ENCODE results near the gene PELO. TPM values are rescaled to one million over a fixed set of nuclear protein-coding genes. Genes with fewer than 3 reads are reported as not detected.

PELO gene
- total and polyA plus RNA-seq, 9 of the 15 experiments (the other 6 are each of a cell fraction or from before 2014, with no cell fraction given): 5.8 to 14.6 (median 9.6) TPM

- ChIA-PET CTCF (ENCODE audit: low intra/inter-chr PET ratio) (no interaction called here), POLR2A (no interaction called here)
- Histone ChIP-seq H3K9me1 (ENCODE audit: control insufficient read depth, insufficient read depth, low read length) (no peaks in the 10 kb centered on the region), H3K27ac (ENCODE audit: extremely low read depth, low read depth, low read length) (no peak overlapping the region), H3K79me2 (ENCODE audit: control insufficient read depth, insufficient read depth, low read length) (no peaks in the 10 kb centered on the region), H3K4me3 (no peak overlapping the region), H3K36me3 (ENCODE audit: control insufficient read depth, insufficient read depth, low read length) (no peaks in the 10 kb centered on the region), H3K4me1 (replicated peaks in 1 of 2; ENCODE audit: control insufficient read depth in 2 of 2, insufficient read depth in 2 of 2, low read length in 2 of 2) (no peaks in the 10 kb centered on the region), H2AFZ (ENCODE audit: low read depth, low read length) (no peak overlapping the region), H4K20me1 (replicated peaks; ENCODE audit: control insufficient read depth, insufficient read depth, low read length) (no peaks in the 10 kb centered on the region), H3K27me3 (ENCODE audit: control insufficient read depth in 2 of 2, insufficient read depth in 2 of 2, low read length in 2 of 2) (no peaks in the 10 kb centered on the region), H3K9ac (ENCODE audit: insufficient read depth in 1 of 2, low read depth in 2 of 2, low read length in 2 of 2) (no peak overlapping the region), H3K4me2 (ENCODE audit: insufficient read depth, low read length) (no peak overlapping the region), H3K9me3 (replicated peaks; ENCODE audit: control insufficient read depth, insufficient read depth, low read depth, low read length) (no peaks in the 10 kb centered on the region)
- BruUV-seq (replicated peaks): no TSS peak
- FAIRE-seq: peak; percentile 15
- no peak for ATAC-seq
- no peak for DNase-seq (ENCODE audit: extremely low read depth in 1 of 4, low spot score in 3 of 4)
- in situ Hi-C loops (cut with MboI) (no loop called here), intact Hi-C loops (cut with micrococcal nuclease) (no loop called here)
- TF ChIP-seq MECOM (CRISPR knock-in tag; IDR thresholded peaks at IDR 0.05) (no peak), ZNF444 (CRISPR knock-in tag; IDR thresholded peaks at IDR 0.05) (no peak), MLLT1 (IDR thresholded peaks at IDR 0.05) (no peak), MAFF (IDR thresholded peaks at IDR 0.05; ENCODE audit: low read length) (no peak), ZBTB40 (IDR thresholded peaks at IDR 0.05) (no peak), ZBTB40 (CRISPR knock-in tag; IDR thresholded peaks at IDR 0.05) (no peak), NELFE (IDR thresholded peaks at IDR 0.05; ENCODE audit: insufficient read depth, insufficient read length) (no peak), ZNF77 (CRISPR knock-in tag; IDR thresholded peaks at IDR 0.05) (no peak), NCOA6 (IDR thresholded peaks at IDR 0.05) (no peak), RBM34 (IDR thresholded peaks at IDR 0.05; ENCODE audit: borderline replicate concordance, insufficient read depth, low read length) (no peak), RB1 (IDR thresholded peaks at IDR 0.05; ENCODE audit: low read depth) (no peak)
- TF ChIP-seq, protein P1, sequence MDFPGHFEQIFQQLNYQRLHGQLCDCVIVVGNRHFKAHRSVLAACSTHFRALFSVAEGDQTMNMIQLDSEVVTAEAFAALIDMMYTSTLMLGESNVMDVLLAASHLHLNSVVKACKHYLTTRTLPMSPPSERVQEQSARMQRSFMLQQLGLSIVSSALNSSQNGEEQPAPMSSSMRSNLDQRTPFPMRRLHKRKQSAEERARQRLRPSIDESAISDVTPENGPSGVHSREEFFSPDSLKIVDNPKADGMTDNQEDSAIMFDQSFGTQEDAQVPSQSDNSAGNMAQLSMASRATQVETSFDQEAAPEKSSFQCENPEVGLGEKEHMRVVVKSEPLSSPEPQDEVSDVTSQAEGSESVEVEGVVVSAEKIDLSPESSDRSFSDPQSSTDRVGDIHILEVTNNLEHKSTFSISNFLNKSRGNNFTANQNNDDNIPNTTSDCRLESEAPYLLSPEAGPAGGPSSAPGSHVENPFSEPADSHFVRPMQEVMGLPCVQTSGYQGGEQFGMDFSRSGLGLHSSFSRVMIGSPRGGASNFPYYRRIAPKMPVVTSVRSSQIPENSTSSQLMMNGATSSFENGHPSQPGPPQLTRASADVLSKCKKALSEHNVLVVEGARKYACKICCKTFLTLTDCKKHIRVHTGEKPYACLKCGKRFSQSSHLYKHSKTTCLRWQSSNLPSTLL (IDR thresholded peaks at IDR 0.05): no peak
Observed at GRCh38 chr5:52738095-52738506, 49.6 kb upstream of the PELO start.
